Type B pancreatic cell (in vitro differentiated cells): ENCODE results near the gene NR1I3. TPM values are rescaled to one million over a fixed set of nuclear protein-coding genes. Genes with fewer than 3 reads are reported as not detected.
A peak's percentile ranks its signal among the peaks of the same experiment; 100 is the strongest.

Source experiments
- DNase-seq: peaks from one replicate; pipeline ENCODE4 v3.0.0; 2021; ENCODE audit warnings: mixed read lengths; ENCODE audit not compliant: unreplicated experiment; ENCODE audit errors: extremely low spot score
- H3K27ac Mint-ChIP-seq: 2 replicates; pipeline ENCODE4 v1.8.0; 2021; ENCODE audit warnings: mild to moderate bottlenecking, mixed read lengths
- H3K27me3 Mint-ChIP-seq: 2 replicates; pipeline ENCODE4 v1.8.0; 2021; ENCODE audit warnings: mixed read lengths
- H3K36me3 Mint-ChIP-seq: 2 replicates; pipeline ENCODE4 v1.8.0; 2021; ENCODE audit warnings: mixed read lengths
- H3K4me1 Mint-ChIP-seq: one replicate; pipeline ENCODE4 v1.8.0; 2021; ENCODE audit warnings: mixed read lengths; ENCODE audit not compliant: unreplicated experiment
- H3K4me3 Mint-ChIP-seq: 2 replicates; pipeline ENCODE4 v1.8.0; 2021; ENCODE audit warnings: mild to moderate bottlenecking, mixed read lengths
- H3K9me3 Mint-ChIP-seq: 2 replicates; pipeline ENCODE4 v1.8.0; 2021; ENCODE audit warnings: mixed read lengths
- CTCF ChIP-seq: fragments of 200-600 bp; sonication (generic); conservative IDR thresholded peaks from 2 replicates; pipeline ENCODE4 v1.5.0; 2021; ENCODE audit warnings: antibody characterized with exemption, mild to moderate bottlenecking
- total RNA-seq: library from RNA; stranded (reverse); gene quantifications from 2 replicates; pipeline ENCODE4 v1.2.1, GENCODE V29; 2021; ENCODE audit warnings: low replicate concordance

The NR1I3 gene
- total RNA-seq, 1 donor from 2014 or later = not detected

GRCh38 chr1:161198194-161198896 lies 39.7 kb downstream of the NR1I3 start:
- no peaks in the 10 kb centered on the region for H3K9me3 Mint-ChIP-seq
- DNase-seq = no peak
- H3K27me3 Mint-ChIP-seq = peaks cover 9% of the 10 kb centered on the region
- peak overlapping the region; percentile 50 for H3K27ac Mint-ChIP-seq
- peak overlapping the region; percentile 76 for H3K4me3 Mint-ChIP-seq
- no peak for TF ChIP-seq CTCF
- H3K36me3 Mint-ChIP-seq = no peaks in the 10 kb centered on the region
- H3K4me1 Mint-ChIP-seq = peaks cover 27% of the 10 kb centered on the region

- no peaks in the 10 kb centered on the region for H3K36me3 Mint-ChIP-seq
- peaks cover 29% of the 10 kb centered on the region for H3K4me1 Mint-ChIP-seq
- TF ChIP-seq CTCF = no peak
- DNase-seq = no peak
- H3K4me3 Mint-ChIP-seq = peak overlapping the region; percentile 72
- peaks cover 9% of the 10 kb centered on the region for H3K27me3 Mint-ChIP-seq
- no peaks in the 10 kb centered on the region for H3K9me3 Mint-ChIP-seq
- H3K27ac Mint-ChIP-seq = peak overlapping the region; percentile 48
Observed at GRCh38 chr1:161197560-161198193, 40.3 kb downstream of the NR1I3 start.

- Mint-ChIP-seq H3K4me1 (peaks cover 31% of the 10 kb centered on the region), H3K4me3 (peak overlapping the region; percentile 70), H3K36me3 (no peaks in the 10 kb centered on the region), H3K9me3 (no peaks in the 10 kb centered on the region), H3K27ac (peak overlapping the region; percentile 48), H3K27me3 (peaks cover 9% of the 10 kb centered on the region)
- no peak for DNase-seq
- TF ChIP-seq CTCF = no peak
Observed at GRCh38 chr1:161196521-161197451, 41.2 kb downstream of the NR1I3 start.

GRCh38 chr1:161196111-161196510 lies 41.9 kb downstream of the NR1I3 start:
- H3K27me3 Mint-ChIP-seq = peaks cover 9% of the 10 kb centered on the region
- no peak for DNase-seq
- no peak overlapping the region for H3K4me3 Mint-ChIP-seq
- H3K4me1 Mint-ChIP-seq = peaks cover 24% of the 10 kb centered on the region
- H3K27ac Mint-ChIP-seq = no peak overlapping the region
- H3K9me3 Mint-ChIP-seq = no peaks in the 10 kb centered on the region
- no peaks in the 10 kb centered on the region for H3K36me3 Mint-ChIP-seq
- no peak for TF ChIP-seq CTCF

- Mint-ChIP-seq H3K36me3 (no peaks in the 10 kb centered on the region), H3K9me3 (no peaks in the 10 kb centered on the region), H3K27ac (no peak overlapping the region), H3K4me1 (peaks cover 23% of the 10 kb centered on the region), H3K27me3 (peaks cover 9% of the 10 kb centered on the region), H3K4me3 (no peak overlapping the region)
- no peak for TF ChIP-seq CTCF
- DNase-seq = no peak
Observed at GRCh38 chr1:161195171-161195570, 42.8 kb downstream of the NR1I3 start.
